PFSK-1 (cell line): ENCODE results near the gene TESMIN.

ENCODE experiments used
- POLR2AphosphoS5 ChIP-seq: IDR thresholded peaks from 2 replicates; pipeline ENCODE4 v1.6.1; 2012; ENCODE audit warnings: low read depth, mild to moderate bottlenecking, control low read depth, low read length, moderate library complexity
- TAF1 ChIP-seq: IDR thresholded peaks from 2 replicates; pipeline ENCODE4 v1.6.1; 2012; ENCODE audit warnings: low read length, control low read depth, borderline replicate concordance; ENCODE audit not compliant: insufficient read depth
- TF ChIP-seq, protein P1 (sequence below), 2 experiments: IDR thresholded peaks; 2 replicates each; pipeline versions ENCODE4 v1.6.1 to v1.8.0; 2011 to 2012; ENCODE audit warnings: low read depth in 2 of 2, low read length in 2 of 2, control low read depth in 1 of 2, inconsistent platforms in 1 of 2, mild to moderate bottlenecking in 1 of 2, moderate library complexity in 1 of 2; ENCODE audit not compliant: insufficient read depth in 1 of 2

GRCh38 chr11:68698993-68699392 lies 52.3 kb downstream of the TESMIN start:
- TF ChIP-seq POLR2AphosphoS5 (no peak), TAF1 (no peak)
- TF ChIP-seq, protein P1, sequence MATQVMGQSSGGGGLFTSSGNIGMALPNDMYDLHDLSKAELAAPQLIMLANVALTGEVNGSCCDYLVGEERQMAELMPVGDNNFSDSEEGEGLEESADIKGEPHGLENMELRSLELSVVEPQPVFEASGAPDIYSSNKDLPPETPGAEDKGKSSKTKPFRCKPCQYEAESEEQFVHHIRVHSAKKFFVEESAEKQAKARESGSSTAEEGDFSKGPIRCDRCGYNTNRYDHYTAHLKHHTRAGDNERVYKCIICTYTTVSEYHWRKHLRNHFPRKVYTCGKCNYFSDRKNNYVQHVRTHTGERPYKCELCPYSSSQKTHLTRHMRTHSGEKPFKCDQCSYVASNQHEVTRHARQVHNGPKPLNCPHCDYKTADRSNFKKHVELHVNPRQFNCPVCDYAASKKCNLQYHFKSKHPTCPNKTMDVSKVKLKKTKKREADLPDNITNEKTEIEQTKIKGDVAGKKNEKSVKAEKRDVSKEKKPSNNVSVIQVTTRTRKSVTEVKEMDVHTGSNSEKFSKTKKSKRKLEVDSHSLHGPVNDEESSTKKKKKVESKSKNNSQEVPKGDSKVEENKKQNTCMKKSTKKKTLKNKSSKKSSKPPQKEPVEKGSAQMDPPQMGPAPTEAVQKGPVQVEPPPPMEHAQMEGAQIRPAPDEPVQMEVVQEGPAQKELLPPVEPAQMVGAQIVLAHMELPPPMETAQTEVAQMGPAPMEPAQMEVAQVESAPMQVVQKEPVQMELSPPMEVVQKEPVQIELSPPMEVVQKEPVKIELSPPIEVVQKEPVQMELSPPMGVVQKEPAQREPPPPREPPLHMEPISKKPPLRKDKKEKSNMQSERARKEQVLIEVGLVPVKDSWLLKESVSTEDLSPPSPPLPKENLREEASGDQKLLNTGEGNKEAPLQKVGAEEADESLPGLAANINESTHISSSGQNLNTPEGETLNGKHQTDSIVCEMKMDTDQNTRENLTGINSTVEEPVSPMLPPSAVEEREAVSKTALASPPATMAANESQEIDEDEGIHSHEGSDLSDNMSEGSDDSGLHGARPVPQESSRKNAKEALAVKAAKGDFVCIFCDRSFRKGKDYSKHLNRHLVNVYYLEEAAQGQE (IDR thresholded peaks at IDR 0.05; ENCODE audit: insufficient read depth in 1 of 2, low read depth in 2 of 2, low read length in 2 of 2), result no peak
